KOPT-K1 (cell line): ENCODE measurements around the gene VSTM2B.

Experiments
- H3K27ac ChIP-seq: fragments of 200-600 bp; sonication (generic); 2 replicates; pipeline ENCODE4 v1.5.1; 2016; ENCODE audit warnings: antibody characterized with exemption, mild to moderate bottlenecking, low read depth, low read length; ENCODE audit not compliant: poor library complexity, severe bottlenecking
- H3K36me3 ChIP-seq: fragments of 200-600 bp; sonication (generic); 2 replicates; pipeline ENCODE4 v1.5.1; 2017; ENCODE audit warnings: antibody characterized with exemption, mild to moderate bottlenecking, low read length, moderate library complexity; ENCODE audit not compliant: insufficient read depth
- H3K9me3 ChIP-seq: fragments of 200-600 bp; sonication (generic); 2 replicates; pipeline ENCODE4 v1.5.1; 2017; ENCODE audit warnings: antibody characterized with exemption, low read length, mild to moderate bottlenecking; ENCODE audit not compliant: insufficient read depth, poor library complexity, severe bottlenecking

VSTM2B gene

DNA sequence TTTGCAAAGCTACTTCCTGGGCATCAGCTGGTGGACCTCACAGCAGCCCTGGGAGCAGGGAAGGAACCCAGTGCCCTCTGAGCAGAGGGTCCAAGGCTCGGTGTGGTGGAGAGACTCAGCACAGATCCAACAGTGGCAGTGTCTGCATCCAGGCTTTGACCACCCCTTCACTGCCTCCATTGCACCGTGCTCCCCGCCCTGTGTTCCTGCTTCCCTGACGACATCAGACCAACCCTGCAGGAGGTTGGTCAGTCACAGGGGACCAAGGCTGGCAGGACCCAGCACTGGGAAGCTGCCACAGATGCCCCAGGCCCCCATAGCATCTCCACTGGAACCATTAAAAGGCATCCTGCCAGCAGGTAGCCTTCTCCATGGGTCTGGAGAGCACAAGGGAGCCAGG lies 7.8 kb upstream of the VSTM2B start:
- no peaks in the 10 kb centered on the region for H3K36me3 ChIP-seq

DNA sequence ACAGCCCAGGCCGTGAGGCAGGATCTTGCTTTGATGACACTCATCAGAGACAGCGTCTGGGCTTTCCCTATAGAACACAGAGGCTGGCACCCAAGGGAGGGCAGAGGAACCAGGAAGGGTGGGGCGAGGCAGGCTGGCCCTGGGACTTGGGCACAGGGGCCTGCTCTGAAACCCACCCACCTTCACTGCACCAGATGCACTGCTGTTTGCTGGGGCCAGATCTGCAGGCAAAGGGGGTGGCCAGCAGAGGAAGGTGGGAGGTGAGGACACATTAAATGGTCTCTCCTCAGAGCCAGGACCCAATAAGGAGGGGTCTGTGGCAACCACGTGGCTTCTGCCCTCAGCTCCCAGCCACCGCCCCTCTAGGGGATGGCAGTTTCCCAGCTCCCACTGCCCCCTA lies 6.6 kb upstream of the VSTM2B start:
- no peaks in the 10 kb centered on the region for H3K36me3 ChIP-seq

More for the DNA sequence above, 7.8 kb upstream of the VSTM2B start:
- Histone ChIP-seq H3K9me3 (no peaks in the 10 kb centered on the region), H3K27ac (no peak overlapping the region)

DNA sequence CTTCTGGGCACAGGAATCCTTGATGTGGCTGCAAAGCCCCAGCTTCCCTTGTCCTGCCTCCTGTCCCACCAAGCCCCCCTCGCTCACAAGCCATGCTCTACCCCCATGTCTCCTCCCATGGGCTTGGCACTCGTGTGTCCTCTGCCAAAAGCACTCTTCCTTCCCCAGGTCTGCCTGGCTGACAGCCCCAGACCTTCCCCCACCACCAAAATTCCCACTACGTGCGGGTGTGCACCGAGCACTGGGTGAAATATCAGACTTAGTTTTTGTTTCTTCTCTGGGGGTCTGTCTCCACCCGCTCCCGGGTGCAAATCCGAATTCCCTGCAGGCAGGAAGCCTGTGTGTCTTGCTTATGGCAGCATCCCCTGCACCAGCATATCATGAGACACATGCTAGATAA lies 5.9 kb upstream of the VSTM2B start:
- no peaks in the 10 kb centered on the region for H3K9me3 ChIP-seq
- H3K27ac ChIP-seq: no peak overlapping the region
- H3K36me3 ChIP-seq: no peaks in the 10 kb centered on the region

More for the DNA sequence above, 6.6 kb upstream of the VSTM2B start:
- H3K27ac ChIP-seq: no peak overlapping the region
- no peaks in the 10 kb centered on the region for H3K9me3 ChIP-seq

DNA sequence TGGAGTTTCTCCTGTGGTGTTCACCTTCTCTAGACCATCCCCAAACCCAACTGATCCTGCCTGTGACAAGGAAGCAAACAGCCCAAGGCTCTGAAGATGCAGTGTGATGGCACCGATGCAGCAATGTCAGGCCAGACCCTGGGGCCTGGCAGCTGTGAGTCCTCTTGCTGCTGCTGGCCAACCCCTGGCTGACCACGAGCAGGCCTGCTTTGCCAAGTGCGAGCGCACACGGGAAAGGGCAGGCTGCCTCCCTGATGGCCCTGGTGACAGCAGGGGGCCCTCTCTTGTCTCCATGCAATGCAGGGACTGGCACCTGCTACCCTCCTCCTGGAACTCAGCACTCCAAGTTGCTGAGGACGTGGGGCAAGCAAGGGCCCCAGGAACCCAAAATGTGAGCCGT lies 5.4 kb upstream of the VSTM2B start:
- H3K36me3 ChIP-seq: no peaks in the 10 kb centered on the region
- H3K27ac ChIP-seq: no peak overlapping the region
- H3K9me3 ChIP-seq: no peaks in the 10 kb centered on the region

DNA sequence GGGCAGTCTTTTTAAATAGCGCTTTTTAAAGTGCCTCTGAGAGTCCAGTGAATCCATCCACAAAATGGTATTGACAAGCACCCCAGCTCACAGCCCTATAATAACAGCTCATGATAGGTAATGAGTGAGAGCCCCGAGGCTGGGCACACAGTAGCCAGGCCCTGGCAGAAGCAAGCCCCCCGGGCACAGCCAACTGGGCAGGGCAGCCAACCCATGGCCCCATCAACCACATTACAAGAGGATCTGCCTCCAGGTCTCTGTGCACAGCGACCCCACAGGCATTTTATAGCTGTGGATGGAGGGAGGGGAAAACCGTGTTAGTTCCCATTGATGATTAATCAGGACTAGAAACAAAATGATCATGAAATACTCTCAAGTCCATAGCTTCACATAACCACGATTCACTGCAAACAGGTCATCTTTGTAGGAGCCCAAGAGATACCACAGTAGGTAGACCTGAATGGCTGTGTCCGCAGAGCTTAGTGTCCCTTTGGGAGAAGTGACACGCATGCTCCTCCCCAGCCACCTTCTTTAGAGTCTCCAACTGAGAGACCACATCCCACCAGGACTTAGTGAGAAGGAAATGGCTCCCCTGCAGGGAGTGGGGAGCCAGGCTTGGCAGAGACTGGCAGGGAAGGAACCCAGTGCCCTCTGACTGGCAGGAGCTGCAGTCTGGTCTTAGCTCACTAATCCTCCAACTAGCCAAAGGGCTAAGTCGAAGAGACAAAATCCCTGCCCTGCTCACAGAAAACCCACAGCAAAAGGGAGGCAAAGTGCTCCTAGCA lies 4.3 kb upstream of the VSTM2B start:
- H3K9me3 ChIP-seq: no peaks in the 10 kb centered on the region
- no peaks in the 10 kb centered on the region for H3K36me3 ChIP-seq
- no peak overlapping the region for H3K27ac ChIP-seq

DNA sequence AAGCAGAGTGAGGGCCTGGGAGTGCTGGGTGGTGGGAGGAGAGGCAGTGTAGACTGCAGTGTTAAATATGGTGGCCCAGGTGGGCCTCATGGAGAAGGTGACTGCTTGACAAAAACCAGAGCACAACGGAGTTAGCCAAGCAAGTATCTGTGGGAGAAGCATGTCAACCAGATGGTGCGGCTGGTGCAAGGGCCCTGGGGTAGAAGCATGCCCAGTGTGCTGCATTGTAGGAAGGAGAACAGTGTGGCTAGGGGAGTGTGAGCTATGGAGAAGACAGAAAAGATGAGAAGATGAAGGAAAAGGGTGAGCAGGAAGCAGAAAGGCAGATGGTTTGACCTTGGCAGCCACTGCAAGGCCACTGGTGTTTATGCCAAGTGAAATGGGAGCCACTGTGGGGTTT lies 2.2 kb upstream of the VSTM2B start:
- H3K36me3 ChIP-seq: no peaks in the 10 kb centered on the region
- H3K27ac ChIP-seq: no peak overlapping the region
- no peaks in the 10 kb centered on the region for H3K9me3 ChIP-seq

DNA sequence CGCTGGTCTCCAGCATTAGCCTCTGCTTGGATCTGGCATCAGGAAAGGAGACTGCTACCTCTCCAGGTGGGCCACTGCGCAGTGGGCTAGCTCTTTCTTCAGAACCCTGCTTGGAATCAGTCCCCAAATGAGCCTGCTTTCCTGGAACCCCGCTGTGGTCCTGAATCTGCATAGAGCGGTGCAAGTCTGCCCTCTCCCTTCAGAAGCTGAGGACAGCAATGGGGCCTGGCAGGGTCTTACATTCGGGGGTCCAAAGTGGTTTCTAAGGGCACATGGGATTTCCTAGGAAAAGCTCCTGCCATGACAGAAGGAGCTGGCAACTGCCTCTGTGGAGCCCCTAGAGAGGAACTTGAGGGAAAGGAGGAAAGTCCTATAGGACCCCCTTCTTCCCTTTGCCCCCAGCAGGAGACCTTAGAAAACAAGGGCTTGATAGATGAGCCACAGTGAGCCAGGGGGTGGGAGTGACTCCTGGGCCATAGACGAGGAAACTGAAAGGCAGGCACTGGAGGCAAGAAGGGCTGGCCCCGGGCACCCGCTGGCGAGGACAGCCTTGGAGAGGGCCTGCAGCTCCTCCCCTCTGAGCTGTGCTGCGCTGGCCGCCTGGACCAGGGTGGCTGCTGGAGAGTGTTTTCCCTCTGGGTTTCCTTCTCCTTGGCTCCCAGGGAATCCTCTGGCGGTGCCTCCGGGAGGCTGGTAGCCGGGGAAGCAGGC lies 1.4 kb upstream of the VSTM2B start:
- Histone ChIP-seq H3K36me3 (no peaks in the 10 kb centered on the region), H3K27ac (no peak overlapping the region), H3K9me3 (no peaks in the 10 kb centered on the region)

DNA sequence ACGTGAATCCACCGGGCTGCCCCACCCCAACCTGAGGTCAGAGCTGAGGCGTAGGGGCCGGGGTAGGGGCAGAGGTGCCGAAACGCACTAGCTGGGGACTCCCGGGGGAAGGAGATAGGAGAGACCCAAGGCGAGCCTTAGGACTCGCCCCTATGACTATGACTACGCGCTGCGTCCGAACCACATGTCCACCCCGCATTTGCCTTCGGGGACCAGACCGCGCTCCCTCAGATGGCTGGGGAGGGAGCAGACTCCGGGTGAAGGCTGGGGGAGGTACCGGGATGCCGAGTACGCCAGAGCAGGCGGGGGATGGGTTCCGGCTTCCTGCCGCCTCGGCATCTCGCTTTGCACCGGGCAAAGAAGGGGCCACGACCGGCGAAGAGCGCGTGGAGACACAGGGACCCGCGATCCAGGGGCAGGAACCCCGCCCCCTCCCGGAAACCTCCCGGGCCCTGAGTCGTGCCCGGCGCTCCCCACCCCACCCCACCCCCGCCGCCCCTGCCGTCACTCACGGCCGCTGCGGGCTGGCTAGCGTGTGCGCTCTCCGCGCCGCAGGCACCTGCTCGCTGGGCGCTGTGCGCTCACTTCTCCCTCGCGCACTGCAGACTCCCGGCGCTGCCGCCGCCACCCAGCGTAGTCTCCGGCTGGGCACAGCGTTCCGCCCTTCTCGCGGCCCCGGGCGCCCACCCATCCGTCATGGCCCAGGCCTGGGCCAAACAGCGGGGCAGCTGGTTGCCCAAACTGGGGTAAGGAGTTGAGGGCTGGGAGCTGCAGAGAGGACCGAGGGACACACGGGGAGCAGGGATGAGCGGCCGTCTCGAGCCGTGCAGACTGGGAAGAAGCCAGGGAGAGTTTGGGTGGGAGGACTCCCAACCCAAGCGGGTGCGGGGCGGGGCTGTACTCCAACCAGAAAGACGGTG lies 622 bp upstream of the VSTM2B start:
- Histone ChIP-seq H3K27ac (no peak overlapping the region), H3K9me3 (no peaks in the 10 kb centered on the region), H3K36me3 (no peaks in the 10 kb centered on the region)

DNA sequence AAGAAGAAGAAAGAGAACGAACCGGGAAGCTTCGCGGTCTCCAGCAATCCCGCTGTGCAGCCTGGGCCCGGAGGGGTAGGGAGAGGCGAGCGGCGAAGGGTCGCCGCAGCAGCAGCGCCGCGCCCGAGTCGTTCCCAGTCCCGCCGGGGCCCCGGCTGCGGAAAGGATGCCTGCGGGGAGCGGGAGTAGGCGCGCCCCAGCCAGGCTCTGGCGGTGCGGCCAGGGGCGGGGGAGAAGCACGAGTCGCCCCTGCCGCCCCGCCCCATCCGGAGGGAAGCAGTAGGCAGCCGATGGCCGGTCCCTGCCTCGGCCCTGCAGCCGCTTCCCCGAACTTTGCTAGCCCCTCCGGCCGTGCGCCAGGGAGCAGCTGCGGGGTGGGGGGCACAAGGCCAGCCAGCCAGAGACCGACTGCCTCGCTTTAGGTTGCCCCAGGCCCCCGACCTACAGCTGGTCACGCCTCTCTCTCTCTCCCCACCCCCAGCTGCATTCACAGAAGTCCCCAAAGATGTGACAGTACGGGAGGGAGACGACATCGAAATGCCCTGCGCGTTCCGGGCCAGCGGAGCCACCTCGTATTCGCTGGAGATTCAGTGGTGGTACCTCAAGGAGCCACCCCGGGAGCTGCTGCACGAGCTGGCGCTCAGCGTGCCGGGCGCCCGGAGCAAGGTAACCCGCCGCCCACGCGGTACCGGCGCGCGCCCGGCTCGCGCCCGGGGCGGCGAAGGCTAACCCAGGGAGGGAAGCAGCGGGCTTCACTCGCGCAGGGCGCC lies 1.1 kb downstream of the VSTM2B start:
- H3K9me3 ChIP-seq: no peaks in the 10 kb centered on the region
- no peaks in the 10 kb centered on the region for H3K36me3 ChIP-seq
- no peak overlapping the region for H3K27ac ChIP-seq

DNA sequence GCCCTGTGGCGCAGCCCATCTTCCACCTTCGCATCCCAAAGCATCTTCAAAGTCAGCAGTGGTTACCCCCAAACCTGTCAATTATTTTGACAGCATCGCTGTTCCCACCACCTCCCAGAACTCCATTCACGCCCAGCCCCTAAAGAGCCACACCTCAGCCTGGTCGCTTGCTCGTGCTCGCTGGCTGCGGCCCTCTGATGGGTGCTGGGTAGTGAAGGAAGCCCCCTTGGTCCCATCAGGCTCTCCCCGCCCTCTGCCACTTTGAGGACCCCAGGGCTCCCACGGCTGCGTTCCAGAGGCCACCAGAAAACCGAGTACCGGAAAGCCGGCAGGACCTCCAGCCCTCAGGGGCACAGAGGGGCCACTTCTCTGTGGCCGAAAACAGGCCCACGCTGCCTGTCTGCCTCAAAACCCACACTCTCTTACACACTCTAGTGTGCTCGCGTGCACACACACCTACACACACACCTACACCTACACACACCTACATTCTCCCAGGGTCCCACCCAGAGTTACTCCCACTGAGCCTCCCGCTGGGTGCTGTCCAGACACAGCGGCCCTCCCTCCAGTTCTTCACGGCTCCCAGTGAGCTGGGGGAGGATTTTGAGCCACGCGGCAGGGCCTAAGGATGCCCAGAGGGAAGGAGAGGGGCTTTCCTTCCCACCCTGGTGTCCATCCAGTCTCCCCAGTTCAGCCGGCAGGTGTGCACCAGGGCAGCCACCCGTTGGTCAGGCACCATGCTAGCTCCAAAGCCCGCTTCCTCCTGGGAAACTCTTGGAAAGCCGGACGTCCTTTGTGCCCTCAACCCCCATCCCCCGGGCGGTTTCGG lies 1.9 kb downstream of the VSTM2B start:
- H3K36me3 ChIP-seq: no peaks in the 10 kb centered on the region
- no peak overlapping the region for H3K27ac ChIP-seq
- no peaks in the 10 kb centered on the region for H3K9me3 ChIP-seq

DNA sequence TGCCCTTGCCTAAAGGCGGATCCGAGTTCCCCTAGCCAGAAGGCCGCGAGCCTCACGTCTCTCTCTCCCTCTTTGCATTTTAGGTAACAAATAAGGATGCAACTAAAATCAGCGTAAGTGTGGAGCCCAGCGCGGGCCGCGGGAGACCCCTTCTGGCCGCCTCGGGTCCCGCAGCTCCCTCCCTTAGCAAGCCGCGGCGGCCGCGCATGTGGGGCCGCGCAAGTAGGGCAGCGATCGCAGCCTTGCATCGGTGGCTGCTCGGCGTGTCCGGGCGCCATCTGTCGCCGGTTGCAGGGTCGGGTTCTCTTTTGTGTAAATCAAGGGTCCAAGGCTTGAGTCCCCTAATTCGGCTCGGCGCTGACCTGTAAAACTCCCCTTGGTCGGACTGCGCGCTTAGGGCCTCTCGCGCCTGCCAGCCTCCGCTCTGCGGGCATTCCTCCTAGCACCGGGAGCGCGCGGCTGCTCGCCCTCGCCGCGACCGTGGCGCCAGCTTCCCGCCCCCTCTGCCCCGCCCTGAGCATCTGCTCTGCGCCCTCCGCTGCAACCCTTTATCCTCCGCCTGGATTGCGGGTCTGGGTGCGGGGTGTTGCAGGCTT lies 2.7 kb downstream of the VSTM2B start:
- no peaks in the 10 kb centered on the region for H3K9me3 ChIP-seq
- no peaks in the 10 kb centered on the region for H3K36me3 ChIP-seq
- H3K27ac ChIP-seq: no peak overlapping the region

DNA sequence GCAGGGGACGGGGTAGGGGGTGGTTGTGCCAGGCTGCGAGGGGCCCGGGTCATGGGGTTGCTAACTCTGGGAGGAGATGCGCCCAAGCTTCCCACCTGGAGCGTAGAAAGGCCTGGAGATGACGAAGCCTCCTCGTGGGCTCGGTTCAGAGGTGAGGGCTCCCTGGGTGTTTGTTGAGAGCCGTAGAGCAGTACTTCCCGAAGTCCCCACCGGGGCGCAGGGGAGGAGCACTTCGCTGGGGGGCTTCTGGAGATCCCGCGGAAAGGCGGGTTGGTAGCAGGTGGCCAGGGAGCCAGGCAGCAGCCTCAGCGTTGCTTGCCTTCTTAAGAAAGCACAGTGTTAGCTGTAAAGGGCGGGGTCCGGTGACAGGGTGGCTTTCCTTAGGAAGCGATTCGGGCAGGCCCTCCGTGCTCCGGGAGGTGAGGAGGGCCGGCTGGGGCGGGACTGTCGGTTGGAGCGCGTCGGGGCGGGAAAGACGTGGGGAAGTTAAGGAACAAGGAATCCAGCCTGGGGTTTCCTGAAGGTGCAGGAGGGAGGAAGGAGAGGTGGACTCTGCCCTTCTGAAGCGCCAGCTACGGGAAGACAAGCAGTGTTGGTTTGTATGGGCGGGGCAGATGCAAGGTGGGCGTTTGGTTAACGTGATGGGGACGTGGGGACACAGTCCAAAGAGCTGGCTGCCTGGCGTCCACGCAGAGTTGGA lies 3.3 kb downstream of the VSTM2B start:
- no peaks in the 10 kb centered on the region for H3K9me3 ChIP-seq
- no peak overlapping the region for H3K27ac ChIP-seq
- no peaks in the 10 kb centered on the region for H3K36me3 ChIP-seq
